ENCODE results near the gene PIM2. TPM values are rescaled to one million over a fixed set of nuclear protein-coding genes. Genes with fewer than 3 reads are reported as not detected.

Gene PIM2
- polyA plus RNA-seq, 1 of the 3 experiments (the other 2 are of a cell fraction) = 12.3 TPM

DNA sequence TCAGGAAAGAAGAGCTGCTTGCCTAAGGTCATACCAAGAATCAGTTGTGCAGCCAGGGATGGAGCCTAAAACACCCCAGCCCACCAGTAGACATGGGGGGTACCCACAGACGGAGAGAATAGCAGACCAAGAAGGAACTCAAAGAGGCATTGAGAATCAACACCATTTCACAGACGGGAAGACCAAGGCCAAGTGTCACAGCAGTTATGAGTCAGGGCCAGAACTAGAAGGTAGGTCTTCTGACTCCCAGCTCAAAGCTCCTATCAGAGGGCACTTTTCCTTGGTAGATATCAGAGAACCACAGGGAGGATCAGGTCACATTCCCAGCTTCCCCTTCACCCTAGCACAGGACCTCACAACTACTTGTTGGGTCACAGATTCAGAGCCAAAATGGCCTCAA is 24.1 kb upstream of the PIM2 start (continued):
- TF ChIP-seq, protein P1, sequence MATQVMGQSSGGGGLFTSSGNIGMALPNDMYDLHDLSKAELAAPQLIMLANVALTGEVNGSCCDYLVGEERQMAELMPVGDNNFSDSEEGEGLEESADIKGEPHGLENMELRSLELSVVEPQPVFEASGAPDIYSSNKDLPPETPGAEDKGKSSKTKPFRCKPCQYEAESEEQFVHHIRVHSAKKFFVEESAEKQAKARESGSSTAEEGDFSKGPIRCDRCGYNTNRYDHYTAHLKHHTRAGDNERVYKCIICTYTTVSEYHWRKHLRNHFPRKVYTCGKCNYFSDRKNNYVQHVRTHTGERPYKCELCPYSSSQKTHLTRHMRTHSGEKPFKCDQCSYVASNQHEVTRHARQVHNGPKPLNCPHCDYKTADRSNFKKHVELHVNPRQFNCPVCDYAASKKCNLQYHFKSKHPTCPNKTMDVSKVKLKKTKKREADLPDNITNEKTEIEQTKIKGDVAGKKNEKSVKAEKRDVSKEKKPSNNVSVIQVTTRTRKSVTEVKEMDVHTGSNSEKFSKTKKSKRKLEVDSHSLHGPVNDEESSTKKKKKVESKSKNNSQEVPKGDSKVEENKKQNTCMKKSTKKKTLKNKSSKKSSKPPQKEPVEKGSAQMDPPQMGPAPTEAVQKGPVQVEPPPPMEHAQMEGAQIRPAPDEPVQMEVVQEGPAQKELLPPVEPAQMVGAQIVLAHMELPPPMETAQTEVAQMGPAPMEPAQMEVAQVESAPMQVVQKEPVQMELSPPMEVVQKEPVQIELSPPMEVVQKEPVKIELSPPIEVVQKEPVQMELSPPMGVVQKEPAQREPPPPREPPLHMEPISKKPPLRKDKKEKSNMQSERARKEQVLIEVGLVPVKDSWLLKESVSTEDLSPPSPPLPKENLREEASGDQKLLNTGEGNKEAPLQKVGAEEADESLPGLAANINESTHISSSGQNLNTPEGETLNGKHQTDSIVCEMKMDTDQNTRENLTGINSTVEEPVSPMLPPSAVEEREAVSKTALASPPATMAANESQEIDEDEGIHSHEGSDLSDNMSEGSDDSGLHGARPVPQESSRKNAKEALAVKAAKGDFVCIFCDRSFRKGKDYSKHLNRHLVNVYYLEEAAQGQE (IDR thresholded peaks at IDR 0.05; ENCODE audit: low read depth, low read length) = no peak
- no peak for TF ChIP-seq CHD2 (IDR thresholded peaks at IDR 0.05; ENCODE audit: low read length, partially characterized antibody)
- no peak for TF ChIP-seq FOSL2 (IDR thresholded peaks at IDR 0.05; ENCODE audit: borderline replicate concordance, low read depth)
- TF ChIP-seq TAF1 (IDR thresholded peaks at IDR 0.05; ENCODE audit: borderline replicate concordance, low read depth, low read length) = no peak

DNA sequence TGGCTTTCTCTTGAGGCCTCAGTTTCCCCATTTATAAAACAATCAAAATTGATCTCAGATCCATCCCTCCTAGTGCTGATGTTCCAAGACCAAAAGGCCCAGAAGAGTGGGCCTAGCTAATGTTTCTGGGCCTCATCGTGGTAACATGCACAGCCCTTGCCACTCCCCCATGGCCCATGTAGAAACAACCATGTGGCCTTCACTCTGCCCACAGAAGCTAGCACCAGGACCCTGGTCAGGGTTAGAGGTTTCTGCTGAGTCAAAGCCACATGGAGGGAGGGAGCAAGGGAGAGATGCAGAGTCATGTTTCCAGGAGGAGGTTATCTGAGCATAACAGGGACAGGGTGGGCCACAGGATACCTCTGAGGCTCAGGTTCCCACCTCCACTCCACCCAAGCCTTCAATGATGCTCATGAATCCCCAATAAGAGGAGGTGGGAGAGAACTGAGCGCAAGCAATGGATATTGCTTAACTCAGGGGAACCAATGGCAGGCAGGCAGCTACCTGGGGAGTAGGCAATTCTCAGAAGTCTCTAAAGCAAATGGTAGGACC is 21.7 kb upstream of the PIM2 start:
- Histone ChIP-seq H3K4me2 (no peak overlapping the region), H3K27ac (ENCODE audit: low read depth in 2 of 2, low read length in 1 of 2) (no peak overlapping the region), H2AFZ (ENCODE audit: low read depth) (no peak overlapping the region), H3F3A (replicated peaks; ENCODE audit: insufficient read depth) (no peaks in the 10 kb centered on the region), H3K9me3 (no peaks in the 10 kb centered on the region), H3K79me2 (ENCODE audit: insufficient read depth) (peaks cover 67% of the 10 kb centered on the region), H3K27me3 (ENCODE audit: insufficient read depth) (no peaks in the 10 kb centered on the region), H3K4me3 (ENCODE audit: low read depth in 2 of 2, low read length in 1 of 2) (no peak overlapping the region), H3K4me1 (ENCODE audit: control insufficient read depth in 1 of 2, insufficient read depth in 2 of 2, low read depth in 1 of 2, low read length in 1 of 2) (no peaks in the 10 kb centered on the region; a peak in 1 of 4 replicates), H3K9ac (no peak overlapping the region), H4K20me1 (ENCODE audit: insufficient read depth) (peaks cover 93% of the 10 kb centered on the region), H3K9me2 (no peaks in the 10 kb centered on the region), H3K36me3 (replicated peaks in 1 of 2; ENCODE audit: control insufficient read depth in 1 of 2, insufficient read depth in 2 of 2, low read length in 1 of 2) (peaks cover 9 to 41% of the 10 kb centered on the region in 2 experiments)
- TF ChIP-seq, protein P2, sequence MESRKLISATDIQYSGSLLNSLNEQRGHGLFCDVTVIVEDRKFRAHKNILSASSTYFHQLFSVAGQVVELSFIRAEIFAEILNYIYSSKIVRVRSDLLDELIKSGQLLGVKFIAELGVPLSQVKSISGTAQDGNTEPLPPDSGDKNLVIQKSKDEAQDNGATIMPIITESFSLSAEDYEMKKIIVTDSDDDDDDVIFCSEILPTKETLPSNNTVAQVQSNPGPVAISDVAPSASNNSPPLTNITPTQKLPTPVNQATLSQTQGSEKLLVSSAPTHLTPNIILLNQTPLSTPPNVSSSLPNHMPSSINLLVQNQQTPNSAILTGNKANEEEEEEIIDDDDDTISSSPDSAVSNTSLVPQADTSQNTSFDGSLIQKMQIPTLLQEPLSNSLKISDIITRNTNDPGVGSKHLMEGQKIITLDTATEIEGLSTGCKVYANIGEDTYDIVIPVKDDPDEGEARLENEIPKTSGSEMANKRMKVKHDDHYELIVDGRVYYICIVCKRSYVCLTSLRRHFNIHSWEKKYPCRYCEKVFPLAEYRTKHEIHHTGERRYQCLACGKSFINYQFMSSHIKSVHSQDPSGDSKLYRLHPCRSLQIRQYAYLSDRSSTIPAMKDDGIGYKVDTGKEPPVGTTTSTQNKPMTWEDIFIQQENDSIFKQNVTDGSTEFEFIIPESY (IDR thresholded peaks at IDR 0.05; ENCODE audit: borderline replicate concordance, low read depth) = no peak
- TF ChIP-seq, protein P1 (IDR thresholded peaks at IDR 0.05; ENCODE audit: low read depth, low read length) = no peak
- TF ChIP-seq NFIC (IDR thresholded peaks at IDR 0.05; ENCODE audit: borderline replicate concordance) (no peak), POLR2AphosphoS5 (IDR thresholded peaks at IDR 0.05; ENCODE audit: low read depth, low read length) (no peak), SIN3A (IDR thresholded peaks at IDR 0.05; ENCODE audit: borderline replicate concordance, low read depth, low read length) (no peak), EZH2phosphoT487 (IDR thresholded peaks at IDR 0.05; ENCODE audit: borderline replicate concordance, low read depth) (no peak), RAD21 (IDR thresholded peaks at IDR 0.05; ENCODE audit: low read length) (no peak), FOSL2 (IDR thresholded peaks at IDR 0.05; ENCODE audit: borderline replicate concordance, low read depth) (no peak), JUND (IDR thresholded peaks at IDR 0.05) (no peak), CHD2 (IDR thresholded peaks at IDR 0.05; ENCODE audit: low read length, partially characterized antibody) (no peak), TCF12 (IDR thresholded peaks at IDR 0.05) (no peak)
- TF ChIP-seq, protein P3, sequence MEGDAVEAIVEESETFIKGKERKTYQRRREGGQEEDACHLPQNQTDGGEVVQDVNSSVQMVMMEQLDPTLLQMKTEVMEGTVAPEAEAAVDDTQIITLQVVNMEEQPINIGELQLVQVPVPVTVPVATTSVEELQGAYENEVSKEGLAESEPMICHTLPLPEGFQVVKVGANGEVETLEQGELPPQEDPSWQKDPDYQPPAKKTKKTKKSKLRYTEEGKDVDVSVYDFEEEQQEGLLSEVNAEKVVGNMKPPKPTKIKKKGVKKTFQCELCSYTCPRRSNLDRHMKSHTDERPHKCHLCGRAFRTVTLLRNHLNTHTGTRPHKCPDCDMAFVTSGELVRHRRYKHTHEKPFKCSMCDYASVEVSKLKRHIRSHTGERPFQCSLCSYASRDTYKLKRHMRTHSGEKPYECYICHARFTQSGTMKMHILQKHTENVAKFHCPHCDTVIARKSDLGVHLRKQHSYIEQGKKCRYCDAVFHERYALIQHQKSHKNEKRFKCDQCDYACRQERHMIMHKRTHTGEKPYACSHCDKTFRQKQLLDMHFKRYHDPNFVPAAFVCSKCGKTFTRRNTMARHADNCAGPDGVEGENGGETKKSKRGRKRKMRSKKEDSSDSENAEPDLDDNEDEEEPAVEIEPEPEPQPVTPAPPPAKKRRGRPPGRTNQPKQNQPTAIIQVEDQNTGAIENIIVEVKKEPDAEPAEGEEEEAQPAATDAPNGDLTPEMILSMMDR (IDR thresholded peaks at IDR 0.05) = no peak
- TF ChIP-seq, protein P4, sequence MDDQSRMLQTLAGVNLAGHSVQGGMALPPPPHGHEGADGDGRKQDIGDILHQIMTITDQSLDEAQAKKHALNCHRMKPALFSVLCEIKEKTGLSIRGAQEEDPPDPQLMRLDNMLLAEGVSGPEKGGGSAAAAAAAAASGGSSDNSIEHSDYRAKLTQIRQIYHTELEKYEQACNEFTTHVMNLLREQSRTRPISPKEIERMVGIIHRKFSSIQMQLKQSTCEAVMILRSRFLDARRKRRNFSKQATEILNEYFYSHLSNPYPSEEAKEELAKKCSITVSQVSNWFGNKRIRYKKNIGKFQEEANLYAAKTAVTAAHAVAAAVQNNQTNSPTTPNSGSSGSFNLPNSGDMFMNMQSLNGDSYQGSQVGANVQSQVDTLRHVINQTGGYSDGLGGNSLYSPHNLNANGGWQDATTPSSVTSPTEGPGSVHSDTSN (IDR thresholded peaks at IDR 0.05) = no peak
- TF ChIP-seq, protein P5, sequence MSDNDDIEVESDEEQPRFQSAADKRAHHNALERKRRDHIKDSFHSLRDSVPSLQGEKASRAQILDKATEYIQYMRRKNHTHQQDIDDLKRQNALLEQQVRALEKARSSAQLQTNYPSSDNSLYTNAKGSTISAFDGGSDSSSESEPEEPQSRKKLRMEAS (IDR thresholded peaks at IDR 0.05; ENCODE audit: low read depth) = no peak
- CTCF ChIA-PET = interaction anchor here (0.6 to 3.5 kb wide), 2 partner anchors 13 to 46 kb away, joined by 3 to 10 read pairs; no protein-coding TSS in a partner anchor
- DNase-seq = no peak
- 100% methylated on average over 1 of the region's 2 CpGs for WGBS (ENCODE audit: low lambda C conversion rate)
- POLR2A ChIA-PET = no interaction called here
